Measurements from ENCODE around the gene IL1RAP. TPM values are rescaled to one million over a fixed set of nuclear protein-coding genes. Genes with fewer than 3 reads are reported as not detected.

Gene IL1RAP
- total RNA-seq, 2 experiments from 2014 or later: 8.4 to 11.5 TPM

DNA sequence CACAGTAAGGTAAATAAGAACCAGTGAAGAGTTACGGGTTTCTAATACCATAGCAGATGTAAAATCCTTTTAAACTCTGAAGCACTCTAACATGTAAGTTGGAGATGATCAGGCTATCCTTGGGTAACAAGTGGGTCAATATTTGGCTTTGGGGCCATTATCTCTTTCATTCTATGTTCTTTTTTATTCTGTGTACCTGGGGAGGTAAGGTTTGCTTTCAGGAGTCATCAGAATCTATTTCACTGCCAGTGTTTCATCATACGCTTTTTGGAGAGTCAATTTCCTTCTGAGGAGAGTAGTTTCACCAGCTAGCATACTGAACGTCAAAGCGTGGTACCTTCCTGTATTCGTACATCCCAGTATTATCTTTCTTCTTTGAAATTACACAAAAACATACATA is 182.1 kb downstream of the IL1RAP start:
- CTCF ChIA-PET: interaction anchor here (2.4 kb wide), 1 partner anchor 77 kb away, joined by 6 read pairs; no protein-coding TSS in a partner anchor
- ATAC-seq (no peak), DNase-seq (no peak)
- Mint-ChIP-seq H3K27me3 (peaks cover 9% of the 10 kb centered on the region), H3K36me3 (no peaks in the 10 kb centered on the region), H3K4me1 (peaks cover 7% of the 10 kb centered on the region), H3K9me3 (ENCODE audit: low read depth) (no peaks in the 10 kb centered on the region), H3K4me3 (no peak overlapping the region), H3K27ac (no peak overlapping the region)

- no peak for ATAC-seq
- Mint-ChIP-seq H3K36me3 (no peaks in the 10 kb centered on the region), H3K27ac (no peak overlapping the region), H3K4me1 (peaks cover 7% of the 10 kb centered on the region), H3K27me3 (peaks cover 11% of the 10 kb centered on the region), H3K9me3 (ENCODE audit: low read depth) (no peaks in the 10 kb centered on the region), H3K4me3 (no peak overlapping the region)
- CTCF ChIA-PET: interaction anchor here (0.7 to 2.4 kb wide), 6 partner anchors 37 to 304 kb away, joined by 3 to 6 read pairs (median 3); no protein-coding TSS in a partner anchor
- DNase-seq: no peak
Observed at GRCh38 chr3:190696777-190697501, 183.1 kb downstream of the IL1RAP start.

GRCh38 chr3:190697502-190697830 is 183.6 kb downstream of the IL1RAP start:
- no peak overlapping the region for H3K27ac Mint-ChIP-seq
- ATAC-seq: no peak
- peaks cover 11% of the 10 kb centered on the region for H3K27me3 Mint-ChIP-seq
- CTCF ChIA-PET: interaction anchor here (0.7 to 2.4 kb wide), 5 partner anchors 37 to 304 kb away, joined by 3 to 6 read pairs (median 3); no protein-coding TSS in a partner anchor
- H3K4me3 Mint-ChIP-seq: no peak overlapping the region
- no peaks in the 10 kb centered on the region for H3K36me3 Mint-ChIP-seq
- peaks cover 7% of the 10 kb centered on the region for H3K4me1 Mint-ChIP-seq
- no peaks in the 10 kb centered on the region for H3K9me3 Mint-ChIP-seq (ENCODE audit: low read depth)
- no peak for DNase-seq

DNA sequence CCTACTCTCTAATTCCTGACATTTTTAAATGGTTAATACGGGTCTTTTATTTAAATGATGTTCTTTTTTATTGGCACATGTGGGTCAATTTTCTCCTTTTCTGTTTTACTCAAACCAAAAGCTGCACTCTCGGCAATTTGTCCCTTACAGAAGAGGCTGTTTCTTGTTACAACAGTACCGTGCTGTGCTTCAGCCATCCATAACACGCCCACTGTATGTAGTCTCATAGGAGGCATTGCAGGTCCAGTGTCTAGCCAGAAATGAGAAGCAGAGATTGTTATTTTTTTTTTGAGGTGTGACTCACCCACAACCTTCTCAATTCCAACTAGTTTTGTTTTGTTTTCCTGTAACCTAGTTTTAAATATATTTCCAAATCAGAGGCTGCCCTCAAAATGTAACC is 184.0 kb downstream of the IL1RAP start:
- DNase-seq (no peak), ATAC-seq (no peak)
- Mint-ChIP-seq H3K4me3 (no peak overlapping the region), H3K4me1 (peaks cover 7% of the 10 kb centered on the region), H3K27me3 (peaks cover 11% of the 10 kb centered on the region), H3K36me3 (no peaks in the 10 kb centered on the region), H3K9me3 (ENCODE audit: low read depth) (no peaks in the 10 kb centered on the region), H3K27ac (no peak overlapping the region)
- CTCF ChIA-PET: interaction anchor here (0.8 to 1.7 kb wide), 3 partner anchors 73 to 305 kb away, joined by 3 to 5 read pairs (median 3); no protein-coding TSS in a partner anchor

DNA sequence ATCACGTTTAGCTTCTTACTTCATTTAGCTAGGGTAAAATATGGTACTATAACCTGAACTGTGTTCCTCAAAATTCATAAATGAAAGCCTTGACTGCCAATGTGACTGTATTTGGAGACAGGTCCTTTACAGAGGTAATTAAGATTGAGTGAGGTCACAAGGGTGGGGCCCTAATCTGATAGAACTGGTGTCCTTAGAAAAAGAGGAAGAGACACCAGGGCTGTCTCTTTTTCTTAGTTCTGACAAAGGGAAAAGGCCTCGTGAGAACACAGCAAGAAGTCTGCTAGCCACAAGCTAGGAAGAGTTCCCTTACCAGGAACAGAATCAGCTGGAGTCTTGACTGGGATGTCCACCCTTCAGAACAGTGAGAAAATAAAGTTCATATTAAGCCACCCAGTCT is 185.9 kb downstream of the IL1RAP start:
- ATAC-seq (no peak), DNase-seq (no peak)
- Mint-ChIP-seq H3K4me1 (peaks cover 7% of the 10 kb centered on the region), H3K36me3 (no peaks in the 10 kb centered on the region), H3K9me3 (ENCODE audit: low read depth) (no peaks in the 10 kb centered on the region), H3K4me3 (no peak overlapping the region), H3K27me3 (peaks cover 15% of the 10 kb centered on the region), H3K27ac (no peak overlapping the region)
- CTCF ChIA-PET: no interaction called here

DNA sequence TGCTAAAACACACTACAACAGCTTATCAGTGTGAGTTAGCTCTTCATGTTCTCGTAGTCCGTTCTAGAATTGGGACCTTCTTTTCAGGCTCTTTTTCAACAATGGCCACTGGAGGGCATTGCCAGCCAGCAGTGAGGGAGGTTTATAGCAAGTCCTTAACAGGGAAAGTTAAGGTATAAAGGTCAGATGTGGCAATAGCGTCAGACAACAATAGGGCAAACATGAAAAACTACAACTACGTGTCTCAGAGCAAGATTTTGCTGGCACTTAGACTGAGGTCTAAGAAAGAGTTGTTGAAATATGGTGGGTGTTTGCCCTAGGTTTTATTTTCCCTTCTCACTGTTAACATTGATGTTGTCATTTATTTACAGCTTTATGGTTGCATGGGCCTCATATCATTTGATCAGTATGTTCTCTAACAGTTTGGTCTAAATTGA is 187.2 kb downstream of the IL1RAP start:
- H3K9me3 Mint-ChIP-seq (ENCODE audit: low read depth): no peaks in the 10 kb centered on the region
- CTCF ChIA-PET: interaction anchor here (1.0 kb wide), 1 partner anchor 349 kb away, joined by 3 read pairs; no protein-coding TSS in a partner anchor
- H3K4me1 Mint-ChIP-seq: peaks cover 3% of the 10 kb centered on the region
- no peak for DNase-seq
- H3K27ac Mint-ChIP-seq: no peak overlapping the region
- H3K27me3 Mint-ChIP-seq: peaks cover 15% of the 10 kb centered on the region
- H3K4me3 Mint-ChIP-seq: no peak overlapping the region
- ATAC-seq: no peak
- no peaks in the 10 kb centered on the region for H3K36me3 Mint-ChIP-seq

GRCh38 chr3:190706582-190706981 is 192.7 kb downstream of the IL1RAP start:
- CTCF ChIA-PET: no interaction called here
- H3K36me3 Mint-ChIP-seq: no peaks in the 10 kb centered on the region
- H3K4me3 Mint-ChIP-seq: no peak overlapping the region
- peaks cover 6% of the 10 kb centered on the region for H3K27me3 Mint-ChIP-seq
- H3K9me3 Mint-ChIP-seq (ENCODE audit: low read depth): no peaks in the 10 kb centered on the region
- ATAC-seq (no peak), DNase-seq (no peak)
- no peaks in the 10 kb centered on the region for H3K4me1 Mint-ChIP-seq
- no peak overlapping the region for H3K27ac Mint-ChIP-seq

Other genes starting within 250 kb of the IL1RAP start
- gene CLDN1, start 191.6 kb upstream of the IL1RAP start, total RNA-seq: not detected
- gene CLDN16, start 125.9 kb upstream of the IL1RAP start, total RNA-seq: not detected
- gene TMEM207, start 64.2 kb upstream of the IL1RAP start, total RNA-seq: not detected

Data from activated CD8-positive, alpha-beta memory T cell treated with anti-CD3 and anti-CD28 coated beads, Interleukin-2, amount 10 ng/mL, durations not matched to agents 7 days and 5 days (primary cell).